Stimulated activated CD4-positive, alpha-beta T cell treated with anti-CD3 and anti-CD28 coated beads, Interleukin-4, amount 100 ng/mL, for 4 hours (primary cell): ENCODE data around the gene CYTH1.

ENCODE experiments used
- DNase-seq, 2 experiments: peaks; one replicate each; pipeline ENCODE4 v3.0.0-alpha.2; 2020

The CYTH1 gene

GRCh38 chr17:78781893-78782304, at the start of gene CYTH1:
Gene CYTH1, minus strand, starts transcription at chr17:78782273. Its CDS starts 50 bp downstream, at chr17:78782223.
- peak in 1 of 2 experiments; percentile 31 for DNase-seq

DNA sequence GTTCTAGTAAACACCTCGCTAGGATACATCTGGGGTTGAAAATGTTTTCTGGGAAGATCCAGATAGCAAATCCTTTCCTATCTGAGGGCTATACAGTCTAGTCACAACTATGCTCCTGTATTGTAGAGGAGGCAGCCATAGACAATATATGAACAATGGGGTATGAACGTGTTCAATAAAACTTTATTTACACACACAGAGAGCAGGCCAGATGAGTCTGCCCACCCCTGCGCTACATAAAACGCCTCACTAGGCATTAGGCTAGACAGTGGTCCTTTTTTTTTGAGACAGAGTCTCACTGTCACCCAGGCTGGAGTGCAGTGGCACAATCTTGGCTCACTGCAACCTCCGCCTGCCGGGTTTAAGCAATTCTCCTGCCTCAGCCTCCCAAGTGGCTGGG, 47.4 kb upstream of the CYTH1 start:
- no peak for DNase-seq

- no peak for DNase-seq
Observed at GRCh38 chr17:78828470-78829185, 46.6 kb upstream of the CYTH1 start.

DNA sequence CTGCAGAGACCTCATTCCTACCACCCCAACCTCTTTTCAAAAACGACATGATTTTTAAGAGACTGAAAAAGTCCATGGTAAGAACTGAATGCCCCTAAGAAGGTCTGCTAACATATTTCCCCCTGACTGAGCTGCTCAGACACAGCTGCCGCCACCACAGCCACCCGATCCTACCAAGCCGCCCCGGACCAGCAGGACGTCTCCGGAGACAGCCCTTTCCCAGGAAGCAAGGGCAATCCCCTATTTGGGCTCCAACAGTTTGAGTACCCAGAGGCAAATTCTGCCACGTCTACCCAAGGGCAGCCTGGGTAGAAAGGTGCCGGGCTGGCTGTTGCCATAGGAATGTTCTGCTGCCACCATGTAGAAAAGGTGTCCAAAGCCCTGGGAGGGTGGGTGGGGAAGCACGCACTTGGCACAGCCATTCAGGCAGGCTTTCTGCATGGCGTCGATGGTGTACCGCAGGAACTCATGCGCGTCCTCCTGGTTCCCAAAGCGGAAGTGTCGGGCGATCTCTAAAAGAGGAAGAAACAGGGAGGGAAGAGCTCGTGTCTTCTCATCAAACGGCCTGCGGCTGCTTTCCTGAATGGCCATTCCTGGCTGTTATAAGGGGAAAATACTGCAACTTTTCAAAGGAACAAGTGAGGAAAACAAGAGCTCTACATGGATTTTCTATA, 44.9 kb upstream of the CYTH1 start:
- no peak for DNase-seq

DNA sequence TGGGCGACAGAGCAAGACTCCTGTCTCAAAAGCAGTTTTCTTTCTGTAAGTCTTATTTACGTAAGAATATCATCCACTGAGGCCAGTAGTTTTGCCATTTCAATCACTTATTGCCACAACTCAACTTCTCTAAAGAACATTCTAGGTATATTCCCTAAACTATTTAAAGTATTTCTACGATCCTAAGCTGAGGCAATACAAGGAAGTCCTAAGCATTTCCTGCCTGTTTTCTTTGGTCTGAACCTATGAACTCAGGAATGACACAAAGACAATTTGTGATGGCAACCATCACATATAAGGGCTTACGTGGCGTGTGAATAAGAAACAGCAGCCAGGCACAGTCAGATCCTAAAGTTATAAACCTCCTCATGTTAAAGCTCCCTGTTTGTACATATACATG, 44.3 kb upstream of the CYTH1 start:
- no peak for DNase-seq

DNA sequence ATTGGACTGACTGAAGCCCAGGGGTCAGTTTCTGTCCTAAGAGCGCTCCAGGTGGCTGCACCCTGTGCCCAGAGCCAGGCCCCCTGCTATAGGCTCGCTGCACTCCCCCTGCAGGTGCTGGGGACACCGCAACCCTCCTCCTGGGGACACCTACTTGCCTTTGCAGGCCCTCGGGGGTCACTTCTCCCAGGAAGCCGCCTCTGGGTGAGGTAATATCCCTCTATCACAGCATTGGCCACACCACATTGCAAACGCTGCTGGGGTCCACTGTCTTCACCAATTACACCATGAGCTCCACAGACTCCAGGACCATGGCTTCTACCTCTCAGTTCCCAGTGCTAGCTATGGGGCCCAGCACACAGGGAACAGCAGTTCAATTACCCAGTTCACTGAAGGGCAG, 43.6 kb upstream of the CYTH1 start:
- DNase-seq: no peak

DNA sequence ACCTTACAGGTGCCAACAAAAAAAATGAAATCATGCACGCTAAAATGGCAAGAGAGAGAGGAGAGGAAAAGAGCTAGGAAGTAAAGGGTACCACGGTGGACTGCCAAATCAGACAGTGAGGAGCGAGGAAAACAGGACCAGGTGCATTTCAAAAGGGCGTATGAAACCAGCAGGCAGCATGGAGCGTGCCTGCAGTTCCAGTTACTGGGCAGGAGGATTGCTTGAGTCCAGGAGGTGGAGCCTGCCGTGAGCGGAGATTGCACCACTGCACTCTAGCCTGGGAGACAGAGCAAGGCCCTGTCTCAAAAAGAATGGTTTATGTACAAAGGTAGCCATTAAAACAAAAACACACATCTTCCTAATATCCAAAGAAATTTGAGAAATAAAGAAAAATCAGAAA, 42.2 kb upstream of the CYTH1 start:
- no peak for DNase-seq

DNA sequence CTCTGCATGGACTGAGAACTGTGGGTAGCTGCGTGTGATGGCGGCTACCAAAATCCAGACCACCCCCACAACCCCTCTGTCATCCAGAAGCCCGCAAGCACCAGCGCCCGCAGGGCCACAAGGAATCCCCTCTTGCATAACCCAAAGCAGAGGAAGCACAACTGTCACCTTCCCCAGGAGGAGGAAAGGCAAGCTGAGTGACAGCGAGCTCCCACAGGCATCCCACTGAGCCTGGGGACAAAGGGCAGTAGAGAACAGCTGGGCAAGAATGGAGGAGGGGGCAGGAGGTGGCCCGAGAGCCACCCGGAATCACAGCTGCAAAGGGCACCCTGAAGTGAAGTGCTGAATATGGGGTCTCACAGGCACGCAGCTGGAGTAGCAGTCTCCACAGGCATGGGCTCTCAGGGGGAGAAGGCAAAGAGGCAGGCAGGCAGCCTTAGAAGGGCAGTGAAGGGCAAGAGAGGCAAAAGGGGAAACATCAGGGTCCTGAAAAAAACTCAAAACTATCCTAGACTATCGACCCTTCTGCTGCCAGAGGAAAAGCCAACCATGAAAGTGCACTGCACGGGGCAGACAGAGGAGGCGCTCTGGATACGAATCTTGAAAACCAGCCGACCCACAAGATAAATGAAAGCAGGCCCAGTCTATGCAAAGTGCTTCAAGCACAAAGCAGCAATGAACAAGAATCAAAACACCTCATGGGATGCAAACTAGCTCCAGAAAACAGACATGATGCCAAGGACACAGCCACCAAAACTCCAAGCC, 41.4 kb upstream of the CYTH1 start:
- no peak for DNase-seq

DNA sequence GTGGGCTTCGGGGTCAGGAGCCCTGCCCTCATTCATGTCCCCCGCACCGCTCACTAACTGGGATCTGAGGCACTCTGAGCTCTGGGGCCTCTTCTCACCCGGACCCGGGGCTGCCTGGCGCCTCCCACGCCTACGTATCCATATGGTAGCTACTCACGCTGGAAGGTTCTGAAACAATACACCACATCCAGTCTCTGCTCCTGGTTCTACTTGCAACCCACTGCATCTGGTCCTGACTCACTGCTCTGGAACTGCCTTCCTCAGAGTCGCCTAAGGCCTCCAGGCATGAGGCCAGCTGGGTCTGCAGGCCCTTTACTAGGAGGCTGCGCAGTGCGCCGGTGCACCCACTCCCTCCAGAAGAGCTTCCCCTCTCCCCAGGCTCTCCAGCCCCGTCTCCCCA, 40.5 kb upstream of the CYTH1 start:
- DNase-seq: no peak

- DNase-seq: no peak
Observed at GRCh38 chr17:78821961-78822360, 39.9 kb upstream of the CYTH1 start.

DNA sequence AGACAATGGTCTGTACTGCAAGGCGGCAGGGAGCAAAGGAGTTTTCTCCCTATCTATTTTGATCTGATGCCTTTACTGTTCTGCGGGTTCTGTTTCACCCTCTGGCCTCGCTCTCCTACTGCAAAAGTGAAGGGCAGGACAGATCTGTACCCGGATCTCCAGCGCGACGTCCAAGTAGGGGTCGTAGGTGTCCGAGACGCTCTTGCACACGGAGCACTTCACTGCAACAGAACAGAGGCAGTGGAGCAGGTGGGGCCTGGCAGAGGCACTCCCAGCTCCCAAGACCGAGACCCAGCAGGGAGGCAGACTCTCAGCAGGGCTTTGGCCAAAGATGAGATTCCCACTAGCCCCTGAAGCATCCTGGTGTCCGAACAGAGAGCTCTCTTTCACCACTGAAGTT, 38.8 kb upstream of the CYTH1 start:
- no peak for DNase-seq

- no peak for DNase-seq
Observed at GRCh38 chr17:78819806-78820792, 38.0 kb upstream of the CYTH1 start.

GRCh38 chr17:78819402-78819801, 37.3 kb upstream of the CYTH1 start:
- no peak for DNase-seq

GRCh38 chr17:78818932-78819331, 36.9 kb upstream of the CYTH1 start:
- DNase-seq: peak in 1 of 2 experiments; percentile 43

- DNase-seq: no peak
Observed at GRCh38 chr17:78818152-78818846, 36.2 kb upstream of the CYTH1 start.

DNA sequence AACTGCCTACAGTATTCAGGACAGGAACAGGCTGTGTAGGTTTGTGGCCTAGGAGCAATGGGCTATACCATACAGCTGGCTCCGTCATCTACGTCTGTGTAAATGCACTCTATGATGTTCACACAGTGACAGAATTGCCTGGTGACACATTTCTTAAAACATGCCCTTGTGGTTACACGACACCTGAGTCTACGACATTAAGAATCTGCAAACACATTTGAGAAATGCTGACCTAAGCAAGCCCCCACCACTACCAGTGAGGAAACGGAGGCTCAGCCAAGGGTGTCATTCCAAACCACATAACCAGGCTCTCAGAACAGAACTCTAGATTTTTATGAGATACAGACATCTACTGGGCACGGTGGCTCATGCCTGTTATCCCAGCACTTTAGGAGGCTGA, 35.0 kb upstream of the CYTH1 start:
- DNase-seq: peak in 1 of 2 experiments; percentile 50

- no peak for DNase-seq
Observed at GRCh38 chr17:78815696-78816095, 33.6 kb upstream of the CYTH1 start.

- DNase-seq: no peak
Observed at GRCh38 chr17:78812855-78813254, 30.8 kb upstream of the CYTH1 start.

DNA sequence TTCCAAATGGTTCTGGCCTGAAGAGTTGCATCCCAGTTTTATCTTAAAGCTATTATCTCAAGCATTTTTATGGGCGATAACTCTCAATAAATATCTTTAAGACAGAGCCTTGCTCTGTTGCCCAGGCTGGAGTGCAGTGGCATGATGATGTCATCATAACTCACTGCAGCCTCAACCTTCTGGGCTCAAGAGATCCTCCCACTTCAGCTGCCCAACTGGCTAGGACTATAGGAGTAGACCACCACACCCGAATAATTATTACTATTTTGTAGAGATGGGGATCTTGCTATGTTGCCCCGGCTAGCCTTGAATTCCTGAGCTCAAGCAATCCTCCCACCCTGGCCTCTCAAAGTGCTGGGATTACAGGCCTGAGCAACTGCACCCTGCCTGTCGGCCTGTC, 26.1 kb upstream of the CYTH1 start:
- DNase-seq: no peak

DNA sequence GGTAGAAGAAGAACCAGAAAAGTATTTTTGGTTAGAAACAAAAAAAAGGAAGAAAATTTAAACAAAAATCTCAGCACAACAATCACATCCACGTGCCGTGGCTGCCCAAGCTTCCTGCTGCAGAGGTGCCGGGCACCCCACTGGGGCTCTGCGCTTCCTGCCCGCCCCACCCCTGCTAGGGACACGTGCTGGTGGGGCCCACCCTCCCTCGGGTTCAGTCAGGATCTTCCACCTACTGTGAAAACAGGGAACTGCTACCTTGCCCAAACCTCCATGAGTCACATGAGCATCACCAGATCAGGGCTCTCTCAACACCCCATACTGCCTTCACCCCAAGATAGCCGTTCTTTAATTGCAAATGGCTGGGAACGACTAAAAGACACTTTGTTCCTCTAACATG, 24.4 kb upstream of the CYTH1 start:
- DNase-seq: peak in 1 of 2 experiments; percentile 31

DNA sequence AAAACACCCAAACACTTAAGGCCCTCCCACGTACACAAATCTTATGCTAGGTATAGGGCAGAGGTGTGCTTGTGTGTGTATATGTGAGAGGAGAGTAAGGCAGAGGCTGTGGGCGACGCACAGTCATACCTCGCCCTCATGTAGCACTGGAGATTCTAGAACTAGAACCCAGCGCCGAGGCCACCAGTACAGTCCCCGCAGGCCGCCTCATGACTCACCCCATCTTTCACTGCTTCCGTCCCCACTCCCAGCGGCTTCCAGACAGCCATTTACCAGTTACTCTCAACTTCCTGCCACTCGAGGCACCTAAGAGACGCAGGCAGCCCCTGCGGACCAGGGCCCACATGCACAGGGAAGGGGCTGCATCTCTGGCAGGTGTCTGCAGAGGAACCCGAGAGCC, 23.2 kb upstream of the CYTH1 start:
- DNase-seq: peak; percentile 60 to 71

DNA sequence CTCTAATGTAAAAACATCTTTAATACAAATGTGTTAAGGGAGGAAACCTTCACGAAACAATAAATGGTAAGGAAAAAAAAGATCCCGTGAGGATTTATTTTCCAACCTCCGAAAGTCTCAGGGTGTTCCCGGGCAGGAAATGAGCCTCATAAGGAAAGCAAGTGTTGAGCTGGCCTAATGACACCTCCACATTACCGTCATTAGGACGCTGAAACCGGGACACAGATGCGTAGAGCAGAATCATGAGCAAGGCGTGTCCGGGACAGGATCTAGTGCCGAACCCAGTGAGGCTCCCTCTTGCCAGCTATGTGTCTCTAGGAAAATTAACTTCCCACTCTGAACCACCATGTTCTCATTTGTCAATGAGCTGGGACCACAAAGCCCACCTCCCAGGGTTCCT, 22.7 kb upstream of the CYTH1 start:
- no peak for DNase-seq
